ENCODE results near the gene DUSP28.
"Not testable (repeated sequence)": the region's sequence is repeated elsewhere in the genome, so short reads cannot be mapped to it uniquely, and the experiment has no call there.

Gene DUSP28

GRCh38 chr2:240528406-240529040 lies 31.6 kb upstream of the DUSP28 start:
- DNase-seq: no peak

GRCh38 chr2:240529344-240529999 lies 30.7 kb upstream of the DUSP28 start:
- DNase-seq: no peak

- no peak for DNase-seq
Measured at GRCh38 chr2:240530181-240530580, 30.0 kb upstream of the DUSP28 start.

GRCh38 chr2:240531038-240531437 lies 29.1 kb upstream of the DUSP28 start:
- DNase-seq: no peak

GRCh38 chr2:240532031-240532775 lies 28.0 kb upstream of the DUSP28 start:
- DNase-seq: no peak

- no peak for DNase-seq
Measured at GRCh38 chr2:240538031-240538780, 22.0 kb upstream of the DUSP28 start.

GRCh38 chr2:240539101-240539500 lies 21.1 kb upstream of the DUSP28 start:
- DNase-seq: not testable (repeated sequence)

- no peak for DNase-seq
Measured at GRCh38 chr2:240539906-240540305, 20.3 kb upstream of the DUSP28 start.

GRCh38 chr2:240551288-240551687 lies 8.9 kb upstream of the DUSP28 start:
- DNase-seq: no peak

GRCh38 chr2:240551811-240552210 lies 8.3 kb upstream of the DUSP28 start:
- DNase-seq: no peak

GRCh38 chr2:240553956-240554480 lies 6.1 kb upstream of the DUSP28 start:
- no peak for DNase-seq

- DNase-seq: no peak
Measured at GRCh38 chr2:240554767-240555493, 5.2 kb upstream of the DUSP28 start.

GRCh38 chr2:240555541-240556250 lies 4.5 kb upstream of the DUSP28 start:
- no peak for DNase-seq

GRCh38 chr2:240556553-240557100 lies 3.5 kb upstream of the DUSP28 start:
- peak in 2 of 4 experiments; percentile 36 to 59 for DNase-seq

- no peak for DNase-seq
Measured at GRCh38 chr2:240557101-240557751, 2.9 kb upstream of the DUSP28 start.

GRCh38 chr2:240557808-240558207 lies 2.3 kb upstream of the DUSP28 start, which contains the start of gene ANKMY1:
ANKMY1 (minus strand) TSS chr2:240557988; CDS start chr2:240557335, 653 bp downstream.
- DNase-seq: peak in 2 of 4 experiments; percentile 24 to 54

GRCh38 chr2:240558236-240558761 lies 1.9 kb upstream of the DUSP28 start:
- no peak for DNase-seq

- no peak for DNase-seq
Measured at GRCh38 chr2:240559286-240559685, 871 bp upstream of the DUSP28 start.

GRCh38 chr2:240560480-240561324 lies 545 bp downstream of the DUSP28 start:
- peak; percentile 96 to 99 (median 99) for DNase-seq
